HG03039 (cell line): Measurements from ENCODE around the gene EIF3B.
A peak's percentile ranks its signal among the peaks of the same experiment; 100 is the strongest.
"Not testable (repeated sequence)": the region's sequence is repeated elsewhere in the genome, so short reads cannot be mapped to it uniquely, and the experiment has no call there.

Source experiments
- ATAC-seq: cut with Tn5 transposase; IDR thresholded peaks from one replicate; pipeline ENCODE4 v1.9.1; 2021; ENCODE audit warnings: mild to moderate bottlenecking, moderate library complexity; ENCODE audit not compliant: unreplicated experiment

Gene EIF3B

DNA sequence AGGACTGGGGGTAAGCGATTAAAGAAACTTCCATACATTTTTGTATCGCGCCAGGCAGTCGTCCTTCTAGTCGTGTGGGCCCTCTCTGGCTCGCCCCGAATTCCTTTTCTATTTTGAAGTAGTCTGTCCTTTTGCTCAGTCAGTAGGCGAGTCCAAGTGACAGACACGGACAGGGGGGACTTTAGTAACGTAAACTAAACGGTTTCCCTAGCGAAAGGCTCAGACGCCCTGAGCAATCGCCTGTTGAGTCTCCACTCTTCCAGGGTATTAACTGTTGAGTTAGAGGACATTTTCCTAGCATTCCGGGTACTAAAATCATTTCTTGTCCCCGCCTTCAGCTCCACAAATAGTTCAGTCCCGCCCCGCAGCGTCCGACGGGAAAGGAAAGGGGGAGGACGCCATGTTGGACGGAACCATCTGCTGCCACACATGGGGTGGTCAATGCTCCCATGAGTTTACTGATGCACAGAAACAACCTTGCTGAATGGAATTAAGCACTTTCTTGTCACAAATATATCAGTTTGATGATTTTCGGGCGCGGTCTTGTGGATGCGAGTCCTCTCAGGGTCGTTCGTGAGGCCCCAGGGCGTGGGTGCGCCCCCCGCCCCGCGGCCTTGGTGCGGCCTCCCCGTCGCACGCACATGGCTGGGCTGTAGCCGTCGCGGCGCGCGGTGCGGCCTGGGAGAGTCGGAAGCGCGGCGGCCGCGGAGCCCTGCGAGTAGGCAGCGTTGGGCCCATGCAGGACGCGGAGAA lies at the start of gene EIF3B:
TSS of gene EIF3B (plus strand) at position 642 of the 753 bp plus-strand sequence. CDS start at position 737, 95 bp downstream.
- peak; percentile 74 for ATAC-seq

DNA sequence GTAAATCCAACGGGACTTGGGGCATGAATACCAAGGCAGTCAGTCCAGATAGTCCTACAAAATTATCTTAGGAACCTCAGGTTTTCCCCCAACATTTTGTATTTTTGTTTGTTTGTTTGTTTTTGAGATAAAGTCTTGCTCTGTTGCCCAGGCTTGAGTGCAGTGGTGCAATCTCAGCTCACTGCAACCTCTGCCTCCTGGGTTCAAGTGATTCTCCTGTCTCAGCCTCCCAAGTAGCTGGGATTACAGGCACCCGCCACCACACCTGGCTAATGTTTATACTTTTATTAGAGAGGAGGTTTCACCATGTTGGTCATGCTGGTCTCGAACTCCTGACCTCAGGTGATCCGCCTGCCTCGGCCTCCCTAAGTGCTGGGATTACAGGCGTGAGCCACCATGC lies 49.4 kb upstream of the EIF3B start:
- not testable (repeated sequence) for ATAC-seq

DNA sequence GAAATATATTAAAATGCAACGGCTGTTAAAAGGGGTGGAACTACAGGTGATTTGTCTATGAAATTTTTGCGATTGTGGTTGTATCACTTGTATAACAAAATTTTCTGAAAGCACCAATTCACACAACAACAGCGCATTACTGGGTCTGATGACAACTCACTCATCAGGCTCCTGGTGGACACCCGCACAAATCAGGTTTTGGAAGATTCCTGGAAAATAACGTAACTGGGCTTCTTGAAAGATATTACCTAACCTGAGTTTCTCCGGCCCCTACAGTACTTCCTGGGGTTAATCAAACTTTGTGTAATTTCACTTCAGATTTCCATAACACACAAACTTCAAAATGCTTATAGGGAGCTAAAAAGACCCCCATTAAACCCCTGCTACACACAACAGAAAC lies 47.9 kb upstream of the EIF3B start:
- no peak for ATAC-seq

DNA sequence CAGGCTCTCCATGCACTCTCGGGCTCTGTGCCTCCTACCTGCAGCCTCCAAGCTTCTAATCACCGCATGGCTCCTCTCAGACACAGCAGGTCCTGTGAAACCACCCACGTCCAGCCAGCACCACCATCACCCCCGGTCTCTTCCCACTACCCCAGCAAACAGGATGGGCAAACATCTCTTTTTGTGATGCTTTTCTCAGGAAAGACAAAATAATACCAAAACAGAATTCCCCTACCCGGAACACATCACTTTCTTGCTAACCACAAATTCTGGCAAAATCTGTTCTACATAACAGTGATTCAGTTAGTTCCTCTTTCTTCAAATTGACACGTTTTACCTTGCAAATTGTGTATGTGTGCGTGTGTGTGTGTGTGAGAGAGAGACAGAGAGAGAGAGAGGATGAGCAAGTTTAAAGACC lies 46.9 kb upstream of the EIF3B start:
- ATAC-seq, result peak; percentile 48

DNA sequence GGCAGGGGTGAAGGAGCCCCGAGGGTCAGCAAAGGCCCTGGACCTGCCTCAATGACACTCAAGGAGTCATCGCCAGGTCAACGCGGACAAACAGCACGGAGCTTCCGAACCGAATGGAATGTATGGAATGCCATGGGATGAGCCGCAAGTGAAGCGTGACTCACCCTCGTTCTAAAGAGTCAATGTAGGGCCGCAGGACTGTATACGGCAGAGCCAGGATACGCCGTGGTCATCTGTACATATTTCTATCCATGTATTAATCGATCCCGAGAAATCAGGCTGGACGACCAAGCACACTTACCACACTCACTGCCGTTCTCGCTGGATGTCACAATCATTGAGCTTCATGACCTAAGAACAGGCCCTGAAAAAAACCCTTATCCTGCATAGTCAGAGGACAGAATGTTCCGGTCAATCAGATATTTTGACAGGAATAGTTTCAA lies 44.7 kb upstream of the EIF3B start:
- ATAC-seq, result no peak

DNA sequence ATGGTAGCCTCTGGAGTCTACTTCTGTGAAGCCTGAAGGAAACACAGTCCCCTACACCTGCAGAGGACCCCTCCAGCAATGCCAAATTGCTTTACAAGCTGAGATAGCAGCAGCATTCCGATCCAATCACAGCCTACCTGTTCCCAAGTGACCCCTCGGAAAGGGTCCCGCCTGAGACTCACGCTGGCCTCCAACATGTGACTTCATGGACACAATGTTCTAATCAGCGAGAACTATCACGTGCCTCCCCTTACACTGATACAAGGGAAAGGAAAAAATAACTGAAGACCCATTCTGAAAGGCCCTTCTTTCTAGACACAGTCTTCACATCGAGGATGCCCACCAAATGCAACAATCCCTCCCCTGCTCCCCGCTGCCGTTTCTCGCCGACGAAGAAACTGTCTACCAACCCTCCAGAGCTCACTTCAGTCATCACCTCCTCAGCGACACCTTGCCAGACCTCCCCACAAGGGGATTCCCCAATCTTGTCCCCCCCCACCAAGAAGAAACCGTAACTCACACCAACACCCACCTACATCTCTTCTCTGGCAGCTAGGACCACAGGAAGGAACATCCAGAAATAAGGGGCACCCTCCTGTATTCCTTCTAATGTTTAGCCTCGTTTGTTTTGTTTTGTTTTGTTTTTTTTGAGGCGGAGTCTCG lies 42.2 kb upstream of the EIF3B start:
- no peak for ATAC-seq

DNA sequence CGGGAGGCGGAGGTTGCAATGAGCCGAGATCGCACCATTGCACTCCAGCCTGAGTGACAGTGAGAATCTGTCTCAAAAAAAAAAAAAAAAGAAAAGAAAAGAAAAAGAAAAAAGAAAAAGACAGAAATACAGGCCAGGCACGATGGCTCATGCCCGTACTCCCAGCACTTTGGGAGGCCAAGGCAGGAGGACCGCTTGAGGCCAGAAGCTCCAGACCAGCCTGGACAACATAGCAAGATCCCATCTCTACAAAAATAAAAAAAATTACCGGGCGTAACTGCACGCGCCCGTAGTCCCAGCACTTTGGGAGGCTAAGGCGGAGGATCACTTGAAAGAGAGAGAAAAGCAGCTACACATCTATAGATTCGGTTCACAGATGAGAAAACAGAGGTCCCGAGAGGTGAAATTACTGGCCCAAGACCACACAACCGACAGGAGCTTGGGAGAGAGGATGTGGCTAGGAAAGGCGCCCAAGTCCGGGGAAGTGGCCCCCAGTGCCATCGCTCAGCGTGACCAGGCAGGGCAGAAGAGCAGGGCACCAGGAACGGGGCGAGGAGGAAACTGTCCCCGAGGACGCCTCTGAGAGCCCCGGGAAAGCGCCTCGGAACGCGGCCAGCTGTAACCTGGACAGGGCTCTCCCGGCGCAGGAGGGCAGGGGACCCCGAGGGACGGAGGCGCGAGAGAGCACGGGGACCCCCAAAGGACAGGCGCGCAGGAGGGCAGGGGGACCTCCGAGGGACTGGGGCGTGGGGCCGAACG lies 41.0 kb upstream of the EIF3B start:
- no peak for ATAC-seq

DNA sequence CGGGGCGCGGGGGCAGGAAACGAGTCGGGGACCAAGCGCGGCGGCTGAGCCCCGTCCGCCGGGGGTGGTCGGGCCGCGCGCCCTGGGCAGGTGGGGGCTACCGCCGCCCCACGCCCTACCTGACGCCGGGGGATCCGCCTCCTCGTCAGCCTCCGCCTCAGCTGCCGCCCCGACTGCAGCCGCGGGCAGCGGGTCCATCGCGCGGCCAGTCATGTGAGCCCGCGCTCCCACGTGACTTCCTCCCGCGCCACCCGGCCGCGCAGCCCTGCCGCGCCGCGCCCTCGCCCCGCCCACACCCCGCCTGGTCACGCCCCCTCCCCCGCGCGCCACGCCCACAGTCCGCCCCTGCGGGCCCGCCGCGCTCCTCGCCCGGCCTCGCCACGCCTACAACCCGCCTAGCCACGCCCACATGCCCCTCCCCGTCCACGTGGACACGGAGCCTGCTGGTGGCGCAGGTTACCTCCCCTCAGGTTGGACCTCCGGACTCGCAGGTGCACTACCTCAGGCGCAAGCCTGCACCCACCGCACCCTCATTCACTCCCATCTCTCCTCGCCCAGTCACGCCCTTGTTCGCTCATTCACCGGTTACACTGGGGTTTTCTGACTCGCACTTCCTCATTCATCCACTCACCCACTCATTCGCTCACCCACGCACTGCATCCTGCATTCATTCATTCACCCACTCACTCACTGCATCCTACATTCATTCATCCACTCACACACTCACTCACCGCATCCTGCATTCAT lies 40.2 kb upstream of the EIF3B start, which contains the start of gene SNX8:
TSS of gene SNX8 (minus strand) at position 233 of the 747 bp plus-strand sequence. CDS start at position 213, 20 bp downstream.
- ATAC-seq, result peak; percentile 79

DNA sequence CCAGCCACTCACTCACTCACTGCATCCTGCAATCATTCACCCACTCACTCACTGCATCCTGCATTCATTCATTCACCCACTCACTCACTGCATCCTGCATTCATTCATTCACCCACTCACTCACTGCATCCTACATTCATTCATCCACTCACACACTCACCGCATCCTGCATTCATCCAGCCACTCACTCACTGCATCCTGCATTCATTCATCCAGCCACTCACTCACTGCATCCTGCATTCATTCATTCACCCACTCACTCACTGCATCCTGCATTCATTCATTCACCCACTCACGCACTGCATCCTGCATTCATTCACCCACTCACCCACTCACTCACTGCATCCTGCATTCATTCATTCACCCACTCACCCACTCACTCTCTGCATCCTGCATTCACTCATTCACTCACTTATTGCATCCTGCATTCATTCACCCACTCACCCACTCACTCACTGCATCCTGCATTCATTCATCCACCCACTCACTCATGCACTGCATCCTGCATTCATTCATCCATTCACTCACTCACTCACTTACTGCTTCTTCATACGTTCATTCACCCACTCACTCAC lies 39.6 kb upstream of the EIF3B start:
- not testable (repeated sequence) for ATAC-seq

DNA sequence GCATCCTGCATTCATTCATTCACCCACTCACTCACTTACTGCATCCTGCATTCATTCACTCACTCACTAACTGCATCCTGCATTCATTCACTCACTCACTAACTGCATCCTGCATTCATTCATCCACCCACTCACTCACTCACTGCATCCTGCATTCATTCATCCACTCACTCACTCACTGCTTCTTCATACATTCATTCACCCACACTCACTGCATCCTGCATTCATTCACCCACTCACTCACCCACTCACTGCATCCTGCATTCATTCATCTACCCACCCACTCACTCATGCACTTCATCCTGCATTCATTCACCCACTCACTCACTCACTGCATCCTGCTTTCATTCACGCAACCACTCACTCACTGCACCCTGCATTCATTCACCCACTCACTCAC lies 38.8 kb upstream of the EIF3B start:
- no peak for ATAC-seq

DNA sequence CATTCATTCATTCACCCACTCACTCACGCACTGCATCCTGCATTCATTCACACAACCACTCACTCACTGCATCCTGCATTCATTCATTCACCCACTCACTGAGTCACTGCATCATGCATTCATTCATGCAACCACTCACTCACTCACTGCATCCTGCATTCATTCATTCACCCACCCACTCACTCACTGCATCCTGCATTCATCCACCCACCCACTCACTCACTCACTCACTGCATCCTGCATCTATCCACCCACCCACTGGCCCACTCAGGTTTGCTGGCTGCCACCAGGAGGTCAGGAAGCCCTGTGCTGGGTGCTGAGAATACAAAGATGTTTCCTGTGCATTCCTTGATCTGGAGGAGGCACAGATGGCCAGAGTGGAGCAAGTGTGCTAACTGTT lies 38.0 kb upstream of the EIF3B start:
- ATAC-seq, result no peak

DNA sequence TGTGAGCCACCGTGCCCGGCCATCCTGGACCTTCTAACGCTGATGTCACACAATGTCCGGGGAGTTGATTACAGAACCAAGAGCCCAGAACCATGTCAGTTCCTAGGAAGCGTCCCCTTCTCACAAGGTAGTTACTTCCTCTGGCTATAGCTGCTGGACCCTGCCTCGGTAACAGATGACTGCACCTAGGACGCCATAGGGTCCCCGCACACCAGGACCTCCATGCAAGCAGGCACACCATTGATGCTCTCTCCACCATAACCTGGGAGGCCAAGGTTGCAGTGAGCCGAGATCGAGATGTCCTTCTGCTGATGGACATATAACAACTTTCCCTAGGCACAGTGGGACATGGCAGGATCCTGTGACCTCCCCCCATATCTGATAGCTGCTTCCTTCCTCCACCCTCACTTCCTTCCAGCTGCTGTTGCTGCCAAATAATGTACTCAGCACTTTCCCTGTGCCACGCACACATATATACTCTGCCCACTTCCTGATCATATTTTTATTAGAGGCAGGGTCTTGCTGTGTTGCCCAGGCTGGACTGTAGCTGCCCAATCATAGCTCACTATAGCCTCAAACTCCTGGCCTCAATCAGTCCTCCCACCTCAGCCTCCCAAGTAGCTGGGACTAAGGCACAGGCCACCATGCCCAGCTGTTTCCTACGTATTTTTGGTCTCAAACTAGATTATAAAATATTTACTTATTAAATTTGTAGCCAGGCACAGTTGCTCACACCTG lies 36.9 kb upstream of the EIF3B start:
- ATAC-seq, result no peak

DNA sequence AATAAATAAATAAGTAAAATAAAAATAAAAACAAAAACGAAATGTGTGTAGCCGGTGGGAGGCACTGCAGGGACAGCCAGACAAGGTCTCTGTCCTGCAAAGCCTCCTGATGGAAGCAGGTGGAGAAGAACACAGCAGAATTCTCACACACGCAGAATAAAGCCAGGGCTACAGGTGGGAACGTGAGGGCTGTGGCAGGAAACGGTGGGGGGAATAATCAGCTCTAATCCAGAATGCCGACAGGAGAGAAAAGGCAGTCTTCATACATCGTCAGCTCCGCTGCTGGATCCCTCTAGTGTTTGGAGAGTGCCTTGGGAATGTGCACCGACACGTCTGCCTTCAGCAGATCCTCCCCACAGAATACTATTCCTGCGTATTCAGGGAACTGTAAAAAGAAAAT lies 33.6 kb upstream of the EIF3B start:
- no peak for ATAC-seq

DNA sequence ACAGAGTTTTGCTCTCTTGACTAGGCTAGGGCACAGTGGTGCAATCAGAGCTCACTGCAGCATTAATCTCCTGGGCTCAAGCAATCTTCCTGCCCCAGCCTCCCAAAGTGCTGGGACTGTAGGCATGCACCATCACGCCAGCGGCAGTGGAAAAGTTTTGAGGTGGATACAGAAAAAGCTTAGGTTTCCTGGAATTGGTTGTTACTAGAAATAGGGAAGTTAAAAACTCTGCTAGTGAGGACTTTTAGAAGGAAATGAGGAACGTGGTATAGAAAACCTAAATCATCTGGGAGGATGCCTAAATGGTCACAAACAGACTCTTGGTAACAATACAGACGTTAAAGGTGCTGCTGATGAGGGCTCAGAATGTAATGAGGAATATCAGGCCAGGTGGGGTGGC lies 29.5 kb upstream of the EIF3B start:
- no peak for ATAC-seq

DNA sequence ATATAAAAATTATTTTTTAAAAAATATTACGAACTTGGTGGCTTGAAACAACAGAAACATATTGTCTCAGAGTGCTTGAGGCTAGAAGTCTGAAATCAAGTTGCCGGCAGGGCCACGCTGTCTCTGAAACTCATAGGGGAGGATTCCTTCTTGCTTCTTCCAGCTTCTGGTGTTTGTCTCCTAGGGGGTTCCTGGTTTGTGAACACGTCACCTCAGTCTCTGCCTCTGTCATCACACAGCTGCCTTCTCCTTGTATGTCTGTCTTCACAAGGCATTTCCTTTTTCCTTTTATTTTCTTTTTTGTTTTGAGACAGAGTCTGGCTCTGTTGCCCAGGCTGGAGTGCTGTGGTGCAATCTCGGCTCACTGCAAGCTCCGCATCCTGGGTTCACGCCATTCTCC lies 27.7 kb upstream of the EIF3B start:
- no peak for ATAC-seq

DNA sequence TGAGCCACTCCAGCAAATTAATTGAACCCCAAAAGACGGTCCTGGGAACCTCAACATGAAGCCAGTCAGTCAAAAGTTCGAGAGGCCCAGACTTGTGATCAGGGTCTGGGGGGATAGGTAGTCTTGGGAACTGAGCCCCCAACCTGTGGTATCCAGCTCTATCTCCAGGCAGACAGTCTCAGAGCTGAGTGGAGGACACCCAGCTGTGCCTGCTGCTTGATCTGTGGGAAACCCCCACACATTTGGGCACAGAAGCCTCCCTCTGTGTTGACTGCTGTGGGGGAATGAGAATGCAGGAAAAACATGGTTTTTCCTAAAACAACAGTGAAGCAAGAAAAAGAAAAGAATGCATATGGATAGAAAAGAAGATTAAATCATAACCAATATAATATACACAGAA lies 24.1 kb upstream of the EIF3B start:
- no peak for ATAC-seq

DNA sequence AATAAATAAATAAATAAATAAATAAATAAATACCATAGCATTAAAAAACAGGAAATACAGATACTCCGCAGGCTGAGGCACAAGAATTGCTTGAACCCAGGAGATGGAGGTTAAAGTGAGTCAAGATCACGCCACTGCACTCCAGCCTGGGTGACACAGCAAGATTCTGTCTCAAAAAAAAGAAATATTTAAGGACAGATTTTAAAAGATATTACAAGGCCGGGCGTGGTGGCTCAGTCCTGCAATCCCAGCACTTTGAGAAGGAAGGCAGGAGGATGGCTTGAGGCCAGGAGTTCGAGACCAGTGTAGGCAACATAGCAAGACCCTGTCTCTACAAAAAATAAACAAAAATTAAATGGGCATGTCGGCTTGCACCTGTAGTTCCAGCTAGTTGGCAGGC lies 22.9 kb upstream of the EIF3B start:
- ATAC-seq, result no peak

DNA sequence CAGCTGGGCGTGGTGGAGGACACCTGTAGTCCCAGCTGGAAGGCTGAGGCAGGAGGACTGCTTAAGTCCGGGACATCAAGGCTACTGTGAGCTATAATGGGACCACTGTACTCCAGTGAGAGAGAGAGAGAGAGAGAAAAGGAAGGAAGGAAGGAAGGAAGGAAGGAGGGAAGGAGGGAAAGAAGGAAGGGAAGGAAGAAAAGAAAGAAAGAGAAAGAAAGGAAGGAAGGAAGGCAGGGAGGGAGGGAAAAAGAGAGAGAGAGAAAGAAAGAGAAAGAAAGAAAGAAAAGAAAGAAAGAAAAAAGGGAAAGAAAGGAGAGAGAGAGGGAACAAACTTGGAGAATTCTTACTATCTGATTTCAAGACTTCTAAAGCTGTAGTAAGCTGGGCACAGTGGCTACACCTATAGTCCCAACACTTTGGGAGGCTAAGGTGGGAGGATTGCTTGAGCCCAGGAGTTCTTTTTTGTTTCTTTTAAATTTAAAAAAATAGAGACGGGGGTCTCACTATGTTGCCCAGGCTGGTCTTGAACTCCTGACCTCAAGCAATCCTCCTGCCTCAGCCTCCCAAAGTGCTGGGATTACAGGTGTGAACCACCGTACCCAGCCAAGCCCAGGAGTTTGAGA lies 21.9 kb upstream of the EIF3B start:
- ATAC-seq, result not testable (repeated sequence)

DNA sequence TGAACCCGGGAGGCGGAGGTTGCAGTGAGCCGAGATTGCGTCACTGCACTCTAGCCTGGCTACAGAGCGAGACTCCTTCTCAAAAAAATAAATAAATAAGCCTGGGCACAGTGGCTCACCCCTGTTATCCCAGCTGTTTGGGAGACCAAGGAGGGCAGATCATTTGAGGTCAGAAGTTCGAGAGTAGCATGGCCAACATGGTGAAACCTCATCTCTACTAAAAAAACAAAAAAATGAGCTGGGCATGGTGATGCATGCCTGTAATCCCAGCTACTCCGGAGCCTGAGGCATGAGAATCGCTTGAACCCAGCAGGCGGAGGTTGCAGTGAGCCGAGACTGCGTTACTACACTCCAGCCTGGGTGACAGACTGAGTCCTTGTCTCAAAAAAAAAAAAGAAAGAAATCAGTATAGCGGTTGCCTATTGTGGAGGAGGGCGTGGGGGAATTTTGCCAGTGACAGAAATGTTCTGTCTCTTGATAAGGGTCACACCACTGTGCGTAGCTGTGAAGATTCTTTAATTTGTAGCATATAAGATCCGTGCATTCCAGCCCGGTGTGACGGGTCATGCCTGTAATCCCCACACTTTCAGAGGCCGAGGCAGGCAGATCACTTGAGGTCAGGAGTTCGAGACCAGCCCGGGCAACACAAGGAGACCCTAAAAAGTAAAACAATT lies 17.9 kb upstream of the EIF3B start:
- ATAC-seq, result no peak
